Measurements from ENCODE around the gene KCNH3.

Gene KCNH3

DNA sequence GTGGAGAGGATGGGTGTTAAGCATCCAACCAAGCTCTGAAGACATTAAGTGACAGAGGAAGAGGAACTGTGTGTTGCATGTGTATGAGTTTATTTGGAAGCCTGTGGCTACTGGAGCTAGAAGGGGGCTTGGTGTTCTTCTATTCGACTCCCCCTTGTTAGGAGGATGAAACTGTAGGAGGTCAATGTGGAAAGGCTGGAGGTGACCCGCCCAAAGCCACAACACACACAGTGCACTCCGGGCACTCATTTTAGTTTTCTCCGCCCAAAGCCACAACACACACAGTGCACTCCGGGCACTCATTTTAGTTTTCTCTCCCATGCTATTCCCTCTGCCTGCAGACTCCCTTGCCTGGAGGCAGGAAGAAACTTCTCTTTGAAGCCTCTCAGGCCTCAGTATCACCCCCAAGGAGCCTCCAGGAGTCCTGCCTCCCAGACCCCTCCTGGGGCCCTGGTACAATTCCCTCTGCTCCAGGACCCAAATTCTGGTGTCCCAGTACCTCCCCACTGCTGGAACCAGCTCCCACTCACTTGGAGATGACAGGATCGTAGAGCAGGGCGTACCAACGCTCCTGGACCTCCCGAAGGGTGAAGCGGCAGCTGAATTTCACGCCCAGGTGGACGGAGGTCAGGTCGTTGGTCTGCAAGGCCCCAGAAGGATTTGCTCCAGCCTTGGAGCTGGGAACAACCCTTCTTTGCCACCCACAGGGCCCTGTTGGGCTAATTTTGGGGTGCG is 25.3 kb downstream of the KCNH3 start:
- no peak for DNase-seq

DNA sequence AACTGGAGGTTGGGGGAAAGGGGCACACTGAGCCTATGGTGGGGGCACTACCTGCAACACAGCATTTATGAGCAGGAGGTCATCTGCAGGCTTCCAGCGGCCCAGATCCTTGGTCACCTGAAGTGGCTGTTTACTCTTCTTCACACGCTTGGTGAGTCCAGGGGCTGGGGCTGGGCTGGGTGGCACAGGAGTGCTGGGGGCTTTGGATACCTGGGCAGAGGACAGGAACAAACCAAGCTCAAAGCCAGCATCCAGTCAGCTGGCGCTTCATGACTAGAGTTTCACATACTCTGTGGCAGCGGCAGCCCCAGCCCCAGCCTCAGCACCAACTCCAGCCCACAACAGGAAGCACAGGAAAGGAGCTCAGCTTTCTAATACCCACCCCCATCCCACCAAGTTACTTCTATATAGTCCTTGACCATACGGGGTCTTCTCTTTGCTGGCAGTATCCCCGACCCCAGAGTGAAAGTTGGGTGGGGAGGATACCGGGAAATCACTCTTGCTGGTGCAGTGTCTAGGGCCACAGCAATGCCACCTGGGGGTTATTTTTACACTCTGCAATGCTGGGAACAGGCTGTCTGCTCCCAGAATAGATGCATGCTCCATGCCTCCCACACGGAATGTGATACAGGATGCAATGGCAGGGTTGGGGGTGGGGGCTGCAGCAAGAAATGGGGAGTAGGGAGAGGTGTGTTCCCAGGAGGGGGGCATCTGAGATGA is 26.0 kb downstream of the KCNH3 start:
- DNase-seq, result no peak

DNA sequence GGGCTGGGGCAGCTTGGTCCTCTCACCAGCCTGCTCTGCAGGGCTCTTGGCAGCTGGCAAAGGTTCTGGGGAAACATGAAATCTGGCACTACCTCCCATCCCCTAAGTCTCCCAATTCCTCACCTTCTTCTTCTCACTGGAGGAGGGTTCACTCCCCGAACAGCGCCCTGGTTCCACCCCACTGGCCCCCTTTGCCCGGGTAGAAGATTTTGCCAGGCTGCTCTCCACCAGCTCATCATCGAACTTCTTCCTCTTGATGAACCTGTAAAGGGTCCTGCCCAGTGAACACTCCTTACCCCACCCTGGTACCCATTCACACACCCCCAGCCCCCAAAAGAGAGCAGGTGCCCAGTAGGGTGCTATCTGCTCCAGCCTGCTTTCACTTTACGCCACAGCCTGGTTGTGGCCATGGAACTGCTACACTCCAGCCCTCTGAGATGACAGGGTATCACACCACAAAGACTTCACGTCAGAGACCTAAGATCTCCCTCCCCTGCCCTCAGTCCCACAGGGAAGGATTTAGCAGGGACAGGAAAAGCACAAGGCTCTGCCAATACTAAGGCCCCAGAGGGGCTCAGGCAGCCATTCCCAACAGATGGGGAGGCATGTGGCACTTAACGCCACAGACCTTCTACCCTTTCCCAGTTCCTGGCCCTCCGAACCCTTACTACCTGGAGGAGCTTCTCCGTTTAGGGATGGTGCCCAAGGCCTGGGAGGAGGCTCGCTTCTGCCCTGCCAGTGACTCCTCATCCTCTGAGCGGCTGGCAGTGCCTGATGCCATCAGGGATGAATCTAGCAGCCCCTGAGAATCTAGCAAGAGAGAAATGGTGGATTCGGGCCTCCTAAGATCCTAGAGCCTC is 26.8 kb downstream of the KCNH3 start:
- DNase-seq, result no peak

DNA sequence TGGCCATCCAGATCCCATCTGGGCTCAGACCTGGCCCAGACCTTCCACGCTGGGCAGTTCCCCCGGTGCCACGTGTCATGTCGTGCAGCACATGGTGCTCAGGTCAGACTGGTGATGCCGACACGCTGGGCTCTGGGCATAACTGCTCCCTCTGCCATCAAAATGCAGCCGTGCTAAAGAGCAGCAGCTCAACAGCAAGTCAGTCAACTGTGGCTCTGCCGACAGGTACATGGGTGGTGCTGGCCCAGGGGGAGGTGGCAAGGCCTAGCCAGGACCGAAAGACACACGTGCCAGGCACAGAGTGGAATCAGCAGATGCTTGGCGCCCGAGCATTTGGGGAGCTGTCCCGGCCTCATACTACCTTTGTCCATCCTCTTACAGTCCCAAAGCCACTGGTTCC is 27.5 kb downstream of the KCNH3 start:
- DNase-seq, result no peak

DNA sequence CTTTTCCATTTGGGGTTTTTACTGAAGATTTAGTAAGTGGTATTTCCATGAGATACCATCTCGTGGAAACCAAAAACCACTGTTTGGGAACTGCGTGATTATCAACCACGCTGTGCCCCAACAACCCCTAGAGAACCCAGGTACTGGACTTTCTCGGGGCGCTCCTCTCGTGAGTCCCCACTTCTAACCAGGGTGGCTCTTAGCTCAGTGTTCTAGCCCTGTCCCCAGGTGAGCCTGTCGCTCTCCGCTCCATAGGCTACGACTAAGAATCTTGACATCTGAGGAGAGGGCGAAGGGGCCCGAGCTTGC is 28.4 kb downstream of the KCNH3 start:
- DNase-seq, result no peak

DNA sequence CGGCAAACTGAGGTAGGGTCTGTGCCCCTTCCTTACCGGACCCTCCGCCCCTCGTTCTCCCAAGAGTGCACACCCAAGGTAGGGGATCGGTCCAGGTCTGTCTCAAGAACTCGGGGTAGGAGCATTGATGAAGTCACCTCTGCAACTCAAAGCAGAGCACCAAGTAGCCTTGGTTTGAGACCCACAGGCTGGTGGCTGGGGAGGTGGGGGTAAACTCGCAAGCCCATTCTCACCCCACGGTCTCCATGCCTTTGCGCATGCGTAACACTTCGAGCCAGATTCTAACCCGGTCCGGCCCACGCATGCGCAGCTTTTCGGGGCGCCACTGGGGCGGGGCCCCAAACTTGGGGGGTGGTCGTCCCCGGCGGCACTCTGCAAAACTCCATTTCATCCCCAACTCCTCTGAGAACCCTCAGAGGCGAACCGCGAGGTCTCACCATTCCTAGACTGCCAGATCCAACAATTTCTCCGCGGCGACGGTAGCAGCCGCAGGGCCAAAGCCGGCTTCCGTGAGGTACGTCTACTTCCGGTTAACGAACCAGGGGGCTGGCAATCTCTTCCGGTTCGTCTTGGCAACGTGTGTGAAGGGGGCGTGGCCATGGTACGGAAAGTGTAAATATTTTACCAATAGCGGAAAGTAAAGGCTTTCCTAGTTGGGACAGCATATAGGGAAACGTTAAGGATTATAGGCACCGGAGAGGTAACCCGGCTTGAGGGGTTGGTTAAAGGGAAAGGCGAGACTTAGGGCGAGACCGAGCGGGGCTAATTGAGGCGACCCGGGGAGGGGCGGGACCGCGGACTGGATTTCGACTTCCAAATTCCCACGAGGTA is 29.0 kb downstream of the KCNH3 start, which contains the start of gene MCRS1:
Gene MCRS1, minus strand, starts transcription at position 532 of the 831 bp plus-strand sequence. CDS start 1,411 bp downstream, outside the sequence.
- peak; percentile 90 for DNase-seq

DNA sequence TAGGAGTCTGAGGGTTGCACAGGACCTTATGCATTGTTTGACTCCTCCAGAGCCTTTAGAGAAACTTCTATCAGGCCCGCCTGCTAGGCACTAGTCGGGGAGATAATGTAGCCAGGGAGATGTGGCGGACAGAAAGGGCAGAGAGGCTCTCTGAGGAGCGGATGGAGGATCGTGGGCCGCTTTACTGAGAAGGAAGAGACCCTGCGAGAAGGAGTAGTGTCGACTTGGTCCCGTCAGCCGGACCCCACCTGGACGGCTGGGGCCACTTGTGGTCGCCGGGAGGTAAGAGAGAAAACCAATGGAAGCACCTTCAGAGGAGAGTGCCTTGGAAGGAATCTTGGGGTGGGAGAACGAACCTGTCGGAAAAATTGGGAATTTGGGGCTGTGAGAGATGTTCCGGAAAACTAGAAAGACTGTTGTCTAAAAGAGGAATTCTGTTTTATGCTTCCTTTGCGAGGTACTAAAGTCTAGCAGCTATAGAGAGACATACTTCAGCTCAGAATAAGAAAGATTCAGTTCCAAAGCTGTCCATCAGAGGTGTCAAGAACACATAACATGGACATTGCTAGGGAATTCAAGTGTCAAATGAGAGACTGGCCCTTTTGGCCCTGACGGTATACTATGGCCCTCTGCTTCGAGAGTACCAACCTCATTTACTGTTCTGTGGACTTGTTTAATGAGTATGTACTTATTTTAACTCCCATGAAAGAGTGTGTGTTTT is 29.8 kb downstream of the KCNH3 start:
- DNase-seq, result no peak

DNA sequence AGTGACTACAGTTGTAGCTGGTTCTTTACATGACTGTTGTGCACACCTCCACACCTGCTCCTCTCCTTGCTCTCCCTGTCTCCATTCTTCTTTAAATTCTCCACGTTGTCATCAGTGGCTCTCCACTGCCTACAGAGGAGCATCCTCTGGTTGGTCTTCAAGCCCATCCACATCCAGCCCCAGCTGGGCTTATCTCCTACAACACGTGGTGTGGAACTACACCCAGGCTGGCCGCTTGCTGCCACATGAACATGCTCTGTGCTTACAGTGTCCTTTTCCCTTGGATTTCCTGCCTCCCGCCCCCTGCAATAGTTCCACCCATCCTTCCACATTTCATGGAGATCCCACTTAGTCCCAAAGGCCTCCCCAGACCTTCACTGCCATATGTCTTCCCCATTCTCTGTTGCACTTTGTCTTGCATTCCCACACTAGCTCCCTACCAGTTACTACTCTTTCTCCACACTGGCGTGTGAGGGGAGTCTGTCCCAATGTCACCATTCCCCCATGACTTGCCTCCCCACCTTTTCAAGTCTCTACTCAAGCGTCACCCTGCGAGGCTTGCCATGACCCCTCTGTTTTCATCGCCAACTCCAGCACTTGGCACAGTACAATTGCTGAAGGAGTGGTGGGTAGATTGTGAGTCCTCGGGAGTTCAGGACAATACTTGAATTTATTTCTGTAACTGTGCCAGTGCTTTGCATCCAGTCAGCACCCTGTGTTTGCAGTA is 38.9 kb downstream of the KCNH3 start:
- no peak for DNase-seq

DNA sequence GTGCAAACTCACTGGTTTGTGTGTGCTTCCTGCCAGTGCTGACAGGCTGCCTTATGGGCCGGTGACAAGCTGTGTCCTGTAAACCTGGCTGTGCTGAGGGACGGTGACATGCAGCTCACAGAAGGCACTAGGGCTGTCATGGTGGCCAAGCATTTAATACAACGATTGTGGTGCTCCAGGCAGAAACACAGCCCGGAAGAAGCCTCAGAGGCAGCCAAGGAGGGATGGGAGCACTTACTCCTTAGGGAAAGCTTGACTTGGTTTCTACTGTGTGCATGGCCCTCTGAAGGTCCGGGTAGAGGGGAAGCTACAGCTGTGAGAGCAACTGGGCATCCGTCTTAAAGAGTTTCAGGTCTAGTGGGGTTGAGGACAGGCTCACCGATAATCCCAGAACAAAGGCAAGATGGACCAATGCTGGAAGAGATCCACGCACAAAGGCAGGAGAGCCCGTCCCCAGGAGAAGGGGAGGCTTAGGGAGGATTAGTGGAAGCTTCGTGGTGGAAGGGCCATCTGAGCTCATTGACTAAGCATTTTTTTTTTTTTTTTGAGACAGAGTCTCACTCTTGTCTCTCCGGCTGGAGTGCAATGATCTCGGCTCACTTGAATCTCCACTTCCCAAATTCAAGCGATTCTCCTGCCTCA is 39.8 kb downstream of the KCNH3 start:
- DNase-seq, result no peak

DNA sequence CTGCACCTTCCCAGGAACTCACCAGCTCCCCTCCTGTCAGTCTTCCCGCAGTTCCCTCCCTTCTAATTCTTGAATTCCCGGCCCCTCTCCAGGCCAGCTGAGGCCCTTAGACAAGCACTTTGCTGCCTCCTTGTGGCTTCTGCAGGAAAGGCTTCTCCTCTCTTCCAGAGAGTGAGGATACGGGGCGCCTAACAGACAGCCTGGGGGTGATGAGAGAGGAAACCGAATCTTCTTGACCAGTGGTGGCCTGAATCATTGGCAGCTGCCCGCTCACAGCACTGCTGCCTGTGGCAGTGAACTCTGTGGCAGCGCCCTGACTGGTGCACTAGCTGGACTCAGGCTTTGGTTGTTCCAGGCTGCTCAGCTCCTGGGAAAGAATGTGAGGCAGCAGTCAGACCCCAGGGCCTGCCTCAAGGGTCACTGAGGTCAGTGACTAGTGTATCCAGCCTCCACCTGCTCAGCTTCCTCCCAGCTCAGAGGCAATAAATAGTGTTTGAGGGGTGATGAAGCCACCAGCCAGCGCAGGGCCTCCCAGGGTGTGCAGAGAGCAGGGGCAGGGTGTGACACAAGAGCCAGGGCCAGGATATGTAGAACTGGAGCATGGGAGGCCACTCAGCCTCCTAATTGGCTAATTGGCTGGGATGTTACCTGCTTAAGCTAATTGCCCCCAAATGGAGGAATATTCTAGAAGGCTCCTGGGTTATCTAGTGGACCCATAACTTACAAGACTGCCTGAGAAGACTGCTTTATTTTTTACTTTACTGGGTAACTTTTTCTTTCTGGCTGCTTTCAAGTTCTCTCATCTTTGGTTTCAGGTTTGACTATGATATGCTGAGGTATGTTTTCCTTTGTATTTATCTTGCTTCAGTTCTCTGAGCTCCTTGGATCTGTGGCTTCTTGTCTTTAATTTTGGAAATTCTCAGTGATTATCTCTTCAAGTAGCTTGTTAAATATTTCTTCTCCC is 42.0 kb downstream of the KCNH3 start:
- peak; percentile 82 for DNase-seq

DNA sequence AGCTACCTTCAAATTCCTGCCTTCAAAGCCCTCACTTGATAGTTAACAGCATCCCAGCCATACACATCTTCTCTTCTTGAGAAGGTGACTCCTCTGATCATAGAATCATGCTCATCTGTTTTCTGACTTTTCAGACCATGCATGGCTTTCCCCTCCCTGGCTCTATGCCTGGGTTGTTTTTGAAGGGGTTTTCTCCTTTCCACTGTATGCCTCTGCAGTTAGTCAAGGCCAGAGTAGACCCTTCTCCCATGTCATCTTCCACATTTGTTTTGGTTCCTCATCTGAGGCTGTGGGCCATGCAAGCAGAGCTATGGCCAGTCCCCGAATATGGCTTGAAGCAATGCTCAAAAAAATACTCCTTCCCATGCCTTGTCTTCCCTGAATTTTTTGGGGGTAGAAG is 43.4 kb downstream of the KCNH3 start:
- DNase-seq, result no peak

DNA sequence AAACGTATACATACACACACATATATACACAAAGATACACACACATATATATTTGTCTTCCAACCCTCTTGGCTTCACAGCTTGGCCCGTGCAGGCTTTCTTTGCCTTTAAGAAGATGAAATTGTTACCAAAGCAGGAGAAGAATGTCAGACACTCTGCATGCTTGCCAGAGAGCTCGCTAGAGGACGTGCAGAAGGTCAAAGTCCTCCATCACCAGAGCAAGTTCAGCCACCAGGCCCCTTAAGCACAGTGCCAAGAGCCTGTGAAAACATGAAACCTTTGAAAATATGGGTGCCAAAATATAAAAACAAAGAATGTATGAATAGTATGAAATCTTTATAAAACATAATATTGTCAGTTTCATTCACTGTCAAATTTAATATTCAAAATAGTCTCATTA is 44.0 kb downstream of the KCNH3 start:
- DNase-seq, result no peak

DNA sequence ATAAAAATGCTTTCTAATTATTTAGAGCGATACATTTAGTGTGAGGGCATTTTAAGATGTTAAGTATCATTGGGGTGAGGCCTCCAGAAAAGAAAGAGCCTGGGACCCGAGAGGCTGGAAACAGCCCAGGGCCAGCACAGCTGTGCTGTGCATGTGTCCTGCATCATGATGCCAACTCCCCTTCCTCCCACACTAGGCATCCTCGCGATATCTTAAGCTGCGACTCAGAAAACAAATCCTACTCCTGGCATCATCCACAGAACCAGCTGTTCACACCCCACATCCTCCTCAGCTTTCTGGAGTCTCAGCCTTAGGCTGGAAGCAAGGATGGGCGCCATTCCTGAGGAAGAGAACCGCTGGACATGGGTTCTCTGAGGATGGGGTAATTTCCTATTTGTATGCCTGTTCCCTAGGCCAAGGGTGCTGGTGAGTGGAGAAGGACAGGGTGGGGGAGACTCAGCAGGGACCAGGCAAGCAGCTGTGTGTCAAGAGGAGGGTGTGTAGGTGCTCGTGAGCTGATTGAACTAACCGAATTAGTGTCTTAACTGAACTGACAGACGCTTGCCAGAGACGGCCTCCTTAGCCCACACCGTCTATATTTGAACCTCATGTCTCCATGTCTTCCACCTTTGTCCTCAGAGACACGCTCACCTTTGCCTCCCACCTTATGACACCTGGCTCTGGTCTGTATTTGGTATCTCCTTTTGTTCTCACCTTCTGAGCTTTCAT is 44.7 kb downstream of the KCNH3 start:
- DNase-seq, result no peak

DNA sequence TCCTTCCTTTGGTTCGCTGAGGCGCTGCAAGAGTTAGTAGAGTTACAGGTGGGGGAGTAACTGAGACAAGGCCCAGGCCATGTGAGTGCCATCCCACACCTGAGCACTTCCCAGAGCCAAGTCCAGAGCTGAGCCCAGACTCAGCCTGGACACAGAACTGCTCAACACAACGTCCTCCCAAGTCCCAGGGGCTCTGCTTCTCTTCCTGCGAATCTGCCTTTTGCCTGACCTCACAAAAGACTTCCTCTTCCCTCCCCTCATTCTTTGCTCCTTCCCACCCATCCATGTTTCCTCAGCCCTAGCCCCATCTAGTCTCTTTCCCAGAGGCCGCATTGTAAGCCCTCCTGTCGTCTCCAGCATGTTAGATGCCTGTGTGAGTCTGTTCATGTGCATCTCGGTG is 45.8 kb downstream of the KCNH3 start:
- no peak for DNase-seq

DNA sequence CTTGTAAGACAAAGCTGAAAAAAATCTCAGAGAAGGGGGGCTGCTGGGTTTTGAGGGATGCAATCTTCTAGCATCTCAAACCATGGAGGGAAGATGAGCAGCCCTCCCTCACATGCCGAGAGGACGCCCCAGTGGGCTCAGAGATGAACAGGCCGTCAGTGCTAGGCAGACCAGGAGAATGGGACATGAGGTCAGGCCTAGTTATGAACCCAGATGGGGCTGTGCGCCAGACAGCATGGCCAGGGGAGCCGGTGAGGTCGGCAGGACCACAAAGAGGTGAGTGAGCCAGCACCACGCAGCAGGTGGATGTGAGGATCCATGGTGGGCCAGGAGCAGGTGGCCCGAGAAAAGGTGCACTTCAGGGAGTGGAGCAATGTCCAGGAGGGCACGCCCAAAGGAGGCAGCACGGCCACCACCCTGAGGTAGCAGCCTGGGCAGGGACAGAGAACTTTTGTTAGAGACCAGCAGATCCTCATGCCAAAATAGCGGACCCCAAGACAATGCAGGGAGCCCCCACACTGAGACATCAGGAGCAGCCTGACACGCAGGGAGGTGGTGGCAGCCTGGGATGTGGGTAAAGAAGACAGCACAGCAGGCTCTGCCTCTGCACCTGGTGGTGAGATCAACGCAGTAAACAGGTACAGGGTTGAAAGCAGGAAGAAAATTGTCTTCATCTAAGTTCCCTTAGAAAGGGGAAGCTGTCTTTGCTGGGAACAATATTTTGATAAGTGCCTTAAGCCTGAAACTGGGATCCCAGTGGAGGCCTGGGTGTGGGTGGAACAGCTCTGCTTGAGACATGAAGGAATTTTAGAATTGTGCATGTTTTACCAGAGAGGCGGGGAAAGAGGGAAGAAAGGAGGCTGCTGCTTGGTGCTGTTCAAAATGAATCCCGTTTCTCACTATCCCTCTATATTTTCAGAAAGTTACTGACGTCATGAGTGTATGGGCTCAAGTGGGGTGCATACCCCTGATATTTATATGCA is 46.9 kb downstream of the KCNH3 start:
- DNase-seq, result no peak

DNA sequence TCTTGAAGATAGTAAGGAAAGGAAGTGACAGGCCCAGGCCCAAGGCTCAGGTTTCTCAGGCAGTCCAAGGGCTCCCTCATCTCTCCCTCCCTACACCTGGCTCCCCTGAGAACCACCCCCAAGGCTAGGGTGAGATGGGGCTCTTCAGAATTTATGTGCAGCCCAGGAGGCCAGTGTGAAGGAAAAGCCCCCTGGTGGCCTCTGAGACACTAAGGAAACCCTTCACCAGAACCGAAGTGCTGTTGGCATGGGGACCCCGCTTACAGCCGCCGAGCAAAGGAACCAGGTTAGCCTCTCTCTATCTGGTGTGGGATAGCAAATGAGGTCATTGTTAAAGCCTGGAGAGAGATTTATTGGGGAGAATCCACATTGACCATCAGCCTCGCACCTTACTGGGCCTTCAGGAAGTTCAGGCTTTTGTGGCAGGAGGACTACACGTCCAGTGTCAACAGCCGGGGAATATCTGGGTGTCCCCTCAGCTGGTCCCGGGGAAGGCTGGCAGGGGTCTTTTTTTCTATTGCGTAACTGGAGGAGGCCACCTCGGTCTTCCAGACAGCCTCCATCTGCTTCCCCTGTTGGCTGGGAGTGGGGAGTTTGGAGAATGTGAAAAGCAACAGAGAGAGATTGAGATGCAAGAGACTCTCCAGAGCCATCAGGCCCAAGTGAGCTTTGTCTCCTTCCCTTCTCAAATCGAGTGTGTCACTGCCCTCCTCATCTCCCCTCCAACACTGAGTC is 48.5 kb downstream of the KCNH3 start:
- DNase-seq, result no peak

DNA sequence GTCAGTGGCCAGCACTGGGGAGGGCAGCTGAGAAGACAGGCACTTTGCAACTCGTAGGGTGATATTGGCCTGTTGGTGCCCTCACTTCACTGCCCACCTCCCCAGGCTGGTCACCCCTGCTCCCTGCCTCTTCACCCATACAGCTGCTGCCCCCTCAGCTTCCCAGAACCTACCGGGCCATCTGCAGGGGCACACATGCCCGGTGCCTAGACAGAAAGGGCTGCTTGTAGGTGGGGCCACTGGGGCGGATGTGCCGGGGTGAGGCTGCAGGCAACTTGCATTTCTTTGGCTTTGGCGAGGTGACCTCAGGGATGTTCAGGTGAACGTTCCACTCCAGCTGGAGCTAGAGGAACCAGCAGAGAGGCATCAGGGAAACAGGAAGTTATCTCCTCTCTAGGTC is 49.5 kb downstream of the KCNH3 start:
- DNase-seq, result no peak

Measured in NCI-H510A treated with DMSO at 0.1 percent for 48 hours (cell line).